GM12874 (cell line): ENCODE measurements around the gene ANKRD44.

Experiments used
- TF ChIP-seq, protein P1 (sequence below): IDR thresholded peaks from 2 replicates; pipeline ENCODE4 v1.5.1; 2011; ENCODE audit warnings: low read depth, mild to moderate bottlenecking, control low read depth, low read length, moderate library complexity; ENCODE audit not compliant: insufficient read depth

The ANKRD44 gene

DNA sequence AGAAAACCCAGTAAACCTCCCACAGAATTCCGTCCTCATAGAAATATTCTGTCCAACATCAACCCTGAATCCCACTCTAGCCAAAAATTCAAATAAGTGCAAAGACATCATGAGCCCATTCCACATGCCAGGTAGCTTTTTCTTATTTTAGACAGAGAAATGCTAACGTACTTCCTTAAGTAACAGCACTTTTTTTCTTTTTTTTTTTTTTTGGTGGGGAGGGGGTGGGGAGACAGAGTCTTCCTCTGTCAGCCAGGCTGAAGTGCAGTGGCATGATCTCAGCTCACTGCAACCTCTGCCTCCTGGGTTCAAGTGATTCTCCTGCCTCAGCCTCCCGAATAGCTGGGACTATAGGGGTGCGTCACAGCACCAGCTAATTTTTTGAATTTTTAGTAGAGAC lies 45.5 kb downstream of the ANKRD44 start:
- TF ChIP-seq, protein P1, sequence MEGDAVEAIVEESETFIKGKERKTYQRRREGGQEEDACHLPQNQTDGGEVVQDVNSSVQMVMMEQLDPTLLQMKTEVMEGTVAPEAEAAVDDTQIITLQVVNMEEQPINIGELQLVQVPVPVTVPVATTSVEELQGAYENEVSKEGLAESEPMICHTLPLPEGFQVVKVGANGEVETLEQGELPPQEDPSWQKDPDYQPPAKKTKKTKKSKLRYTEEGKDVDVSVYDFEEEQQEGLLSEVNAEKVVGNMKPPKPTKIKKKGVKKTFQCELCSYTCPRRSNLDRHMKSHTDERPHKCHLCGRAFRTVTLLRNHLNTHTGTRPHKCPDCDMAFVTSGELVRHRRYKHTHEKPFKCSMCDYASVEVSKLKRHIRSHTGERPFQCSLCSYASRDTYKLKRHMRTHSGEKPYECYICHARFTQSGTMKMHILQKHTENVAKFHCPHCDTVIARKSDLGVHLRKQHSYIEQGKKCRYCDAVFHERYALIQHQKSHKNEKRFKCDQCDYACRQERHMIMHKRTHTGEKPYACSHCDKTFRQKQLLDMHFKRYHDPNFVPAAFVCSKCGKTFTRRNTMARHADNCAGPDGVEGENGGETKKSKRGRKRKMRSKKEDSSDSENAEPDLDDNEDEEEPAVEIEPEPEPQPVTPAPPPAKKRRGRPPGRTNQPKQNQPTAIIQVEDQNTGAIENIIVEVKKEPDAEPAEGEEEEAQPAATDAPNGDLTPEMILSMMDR: no peak

DNA sequence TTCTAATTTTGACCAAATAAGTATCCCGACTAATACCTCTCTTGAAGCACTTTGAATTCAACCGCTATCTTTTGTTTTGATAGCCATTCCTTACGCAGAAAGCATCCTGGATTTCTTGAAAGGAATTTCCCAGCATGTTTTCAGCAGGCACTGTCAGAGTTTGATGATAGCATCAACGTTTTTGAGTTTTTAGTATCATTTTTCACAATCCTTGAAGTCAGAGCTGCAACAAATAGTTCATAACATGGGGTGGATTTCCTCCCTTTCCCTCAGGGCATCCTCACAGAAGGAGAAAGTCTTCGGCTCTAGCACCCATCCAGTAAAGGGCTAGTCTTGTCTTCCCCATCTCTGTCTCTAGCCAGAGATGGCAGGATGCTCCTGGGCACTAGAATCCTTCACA lies 46.2 kb downstream of the ANKRD44 start:
- TF ChIP-seq, protein P1: no peak

DNA sequence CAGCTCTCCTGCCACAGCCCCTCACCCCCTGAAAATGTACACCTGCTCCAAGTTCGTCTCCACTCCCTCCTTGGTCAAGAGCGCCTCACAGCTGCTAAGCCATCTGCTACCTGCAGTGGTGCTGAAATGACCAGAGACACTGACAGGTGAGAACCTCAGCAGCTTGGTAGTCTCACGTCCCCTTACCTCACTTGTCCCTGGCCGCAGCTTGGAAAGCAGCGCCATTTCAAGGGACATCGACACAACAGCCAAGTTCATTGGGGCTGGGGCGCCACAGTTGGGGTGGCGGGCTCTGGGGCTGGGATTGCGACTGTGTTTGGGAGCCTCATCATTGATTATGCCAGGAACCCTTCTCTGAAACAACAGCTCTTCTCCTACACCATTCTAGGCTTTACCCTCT lies 47.5 kb downstream of the ANKRD44 start:
- TF ChIP-seq, protein P1: no peak

DNA sequence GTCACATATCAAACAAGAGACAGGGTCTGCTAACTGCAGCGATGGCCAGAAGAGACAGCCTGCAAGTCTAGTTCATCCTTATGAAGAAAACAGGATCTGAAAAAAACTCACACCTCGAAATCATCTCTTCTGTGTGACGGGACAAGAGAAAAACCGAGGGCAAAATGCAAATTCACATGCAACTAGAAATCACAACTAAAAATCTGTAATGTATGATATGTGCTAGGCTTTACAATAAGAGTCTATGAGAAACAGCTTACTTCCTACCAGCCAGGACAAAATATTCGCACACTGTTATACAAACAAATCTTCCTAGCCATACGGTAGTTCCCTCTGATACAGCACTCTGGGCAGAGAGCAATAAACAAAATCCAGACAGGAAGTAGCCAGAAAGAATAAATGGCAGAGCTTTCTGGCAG lies 48.8 kb downstream of the ANKRD44 start:
- TF ChIP-seq, protein P1: no peak

DNA sequence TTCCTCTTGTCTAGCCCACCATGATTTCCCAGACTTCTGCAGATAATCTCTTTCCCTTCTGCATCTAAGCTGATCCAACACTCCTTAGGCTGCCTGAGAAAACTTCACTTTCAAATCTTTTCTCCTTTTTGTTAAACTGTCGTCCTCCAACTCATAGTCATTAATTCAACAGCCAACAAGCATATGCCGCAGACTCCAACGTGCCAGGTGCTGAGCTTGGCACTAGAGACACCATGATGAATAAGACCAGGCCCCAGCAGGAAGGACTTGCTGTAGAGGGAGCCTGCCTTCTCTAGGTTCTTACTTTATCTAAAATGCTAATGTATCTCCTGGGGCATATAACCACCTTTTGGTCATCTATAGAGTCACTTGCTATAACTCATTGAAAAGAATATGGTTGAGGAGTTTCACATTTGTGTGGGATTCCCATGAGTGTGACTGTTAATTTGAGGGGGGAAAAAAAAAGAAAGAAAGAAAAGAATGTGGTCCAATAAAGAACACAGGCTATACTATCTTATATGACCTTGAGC lies 51.0 kb downstream of the ANKRD44 start:
- TF ChIP-seq, protein P1: no peak

DNA sequence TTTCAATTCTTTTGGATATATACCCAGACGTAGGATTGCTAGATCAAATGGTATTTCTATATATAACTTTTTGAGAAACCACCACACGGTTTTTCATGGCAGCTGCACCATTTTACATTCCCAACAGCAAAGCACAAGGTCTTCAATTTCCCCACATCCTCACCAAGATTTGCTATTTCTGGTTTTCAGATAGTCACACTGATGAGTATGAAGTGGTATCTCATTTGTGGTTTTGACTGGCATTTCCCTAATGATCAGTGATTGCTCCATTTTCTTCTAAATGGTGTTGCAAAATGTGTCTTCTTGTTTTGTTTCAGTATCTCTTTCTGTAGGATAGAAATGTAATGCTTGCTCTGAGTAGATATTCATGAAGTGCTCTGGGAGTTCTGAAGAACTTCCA lies 52.0 kb downstream of the ANKRD44 start:
- TF ChIP-seq, protein P1: no peak

DNA sequence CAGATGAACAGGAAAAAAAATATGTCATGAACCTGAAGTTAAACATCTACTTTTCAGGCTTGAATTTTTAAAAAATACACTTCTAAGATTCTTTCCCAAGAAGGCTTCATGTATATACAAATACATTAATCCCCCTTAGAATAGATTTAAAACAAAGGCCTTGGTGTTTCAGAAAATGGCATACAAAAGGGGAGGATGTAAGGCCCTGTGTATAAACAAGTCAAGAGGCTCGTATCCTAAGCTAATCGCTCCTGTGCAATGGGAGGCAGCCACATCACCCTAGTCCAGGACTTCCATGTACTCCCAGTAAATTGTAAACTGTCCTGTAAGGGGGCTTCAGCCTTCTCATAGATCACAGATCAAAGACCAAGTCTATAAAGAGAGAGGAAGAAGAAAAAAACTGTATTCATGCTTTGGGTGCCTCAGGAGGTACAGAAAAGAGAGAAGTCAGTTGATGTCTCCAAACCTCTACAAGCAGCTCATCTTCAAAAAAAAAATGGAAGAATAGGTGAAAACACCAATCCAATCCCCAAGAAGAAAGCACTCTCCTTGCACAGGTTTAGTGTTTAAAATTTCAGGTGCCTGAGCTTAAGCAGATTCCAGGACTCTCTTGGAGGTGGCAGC lies 53.9 kb downstream of the ANKRD44 start:
- TF ChIP-seq, protein P1: no peak

DNA sequence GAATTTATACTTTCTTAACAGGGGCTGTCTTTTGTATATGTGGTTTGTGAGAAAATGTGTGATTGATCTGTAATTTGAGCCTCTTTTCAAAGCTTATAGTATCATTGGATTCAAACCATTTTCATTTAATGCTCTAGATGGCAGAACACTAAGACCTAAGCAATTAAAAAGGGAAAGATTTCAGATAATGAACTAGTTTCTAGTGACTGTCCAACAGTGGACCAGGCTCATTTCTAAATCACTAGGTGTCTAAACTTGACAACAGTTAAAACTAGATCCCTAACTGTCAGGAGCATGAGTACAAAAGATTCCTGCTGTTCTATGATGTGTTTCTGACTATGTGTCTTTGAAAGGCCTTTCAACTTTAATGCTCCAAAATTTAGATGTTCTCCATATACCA lies 54.6 kb downstream of the ANKRD44 start:
- TF ChIP-seq, protein P1: no peak
